HEK293 (cell line): Measurements from ENCODE around the gene CNEP1R1.

Source experiments
- CTCF ChIA-PET: fragments of 350-600 bp; formaldehyde crosslinking; extraction: SDS; loops from one replicate; lab custom pipeline; 2021; ENCODE audit warnings: antibody characterized with exemption; lab: Yijun Ruan, JAX
- POLR2A ChIA-PET: fragments of 300-600 bp; formaldehyde crosslinking; extraction: SDS; loops from one replicate; lab custom pipeline; 2020; ENCODE audit warnings: antibody characterized with exemption, inconsistent platforms; lab: Yijun Ruan, JAX
- H3K27ac ChIP-seq: fragments of 200-500 bp; sonication (Bioruptor generic); 2 replicates; pipeline ENCODE4 v1.5.1; 2014; ENCODE audit warnings: low read depth, low read length, control low read depth, inconsistent platforms; ENCODE audit errors: extremely low read depth
- H3K36me3 ChIP-seq, 2 experiments: fragments of 200-500 bp in 1 of 2; sonication (Bioruptor generic) in 1 of 2; 1 replicate in 1 of 2; 2 replicates in 1 of 2; pipeline ENCODE4 v1.5.1; 2014 to 2017; ENCODE audit warnings: inconsistent platforms in 2 of 2, low read length in 2 of 2; ENCODE audit not compliant: control insufficient read depth in 2 of 2, insufficient read depth in 1 of 2
- H3K4me1 ChIP-seq: fragments of 200-500 bp; sonication (Bioruptor generic); 2 replicates; pipeline ENCODE4 v1.5.1; 2014; ENCODE audit warnings: mild to moderate bottlenecking, low read length, inconsistent platforms; ENCODE audit not compliant: control insufficient read depth, insufficient read depth
- H3K4me3 ChIP-seq: 2 replicates; pipeline ENCODE4 v1.5.1; 2011; ENCODE audit warnings: low read depth, mild to moderate bottlenecking, control low read depth, low read length, moderate library complexity
- H3K9me3 ChIP-seq: fragments of 200-500 bp; sonication (Bioruptor generic); 2 replicates; pipeline ENCODE4 v1.5.1; 2014; ENCODE audit warnings: low read depth, low read length, inconsistent platforms; ENCODE audit not compliant: control insufficient read depth, insufficient read depth
- FEZF1 ChIP-seq: fragments of 450-650 bp; formaldehyde crosslinking; IDR thresholded peaks from 2 replicates; pipeline ENCODE4 v1.5.1; 2016; ENCODE audit warnings: missing biosample characterization, missing genetic modification characterization
- GLIS2 ChIP-seq: fragments of 450-650 bp; formaldehyde crosslinking; IDR thresholded peaks from 2 replicates; pipeline ENCODE4 v1.5.1; 2016; ENCODE audit warnings: missing biosample characterization, missing genetic modification characterization
- KLF9 ChIP-seq: fragments of 450-650 bp; formaldehyde crosslinking; IDR thresholded peaks from 2 replicates; pipeline ENCODE4 v1.5.1; 2016; ENCODE audit warnings: missing biosample characterization, missing genetic modification characterization, low read depth
- OVOL3 ChIP-seq: fragments of 450-650 bp; formaldehyde crosslinking; IDR thresholded peaks from 2 replicates; pipeline ENCODE4 v1.5.1; 2016; ENCODE audit warnings: missing biosample characterization, missing genetic modification characterization
- PRDM1 ChIP-seq: fragments of 450-650 bp; formaldehyde crosslinking; IDR thresholded peaks from 2 replicates; pipeline ENCODE4; 2016; ENCODE audit warnings: missing biosample characterization, missing genetic modification characterization
- PRDM6 ChIP-seq: fragments of 450-650 bp; formaldehyde crosslinking; IDR thresholded peaks from 2 replicates; pipeline ENCODE4 v1.5.1; 2017; ENCODE audit warnings: missing biosample characterization, missing genetic modification characterization
- SP3 ChIP-seq: fragments of 450-650 bp; formaldehyde crosslinking; IDR thresholded peaks from 2 replicates; pipeline ENCODE4 v1.5.1; 2016; ENCODE audit warnings: missing biosample characterization, missing genetic modification characterization
- YY2 ChIP-seq: fragments of 450-650 bp; formaldehyde crosslinking; IDR thresholded peaks from 2 replicates; pipeline ENCODE4 v1.5.1; 2016; ENCODE audit warnings: missing biosample characterization, missing genetic modification characterization
- ZBTB20 ChIP-seq: fragments of 450-650 bp; formaldehyde crosslinking; IDR thresholded peaks from 2 replicates; pipeline ENCODE4 v1.5.1; 2016; ENCODE audit warnings: missing biosample characterization, missing genetic modification characterization
- ZBTB7A ChIP-seq: fragments of 450-650 bp; formaldehyde crosslinking; IDR thresholded peaks from 2 replicates; pipeline ENCODE4 v1.5.1; 2016; ENCODE audit warnings: low read depth, missing biosample characterization, missing genetic modification characterization
- ZEB2 ChIP-seq: fragments of 450-650 bp; formaldehyde crosslinking; IDR thresholded peaks from 2 replicates; pipeline ENCODE4 v1.5.1; 2016; ENCODE audit warnings: missing biosample characterization, missing genetic modification characterization
- ZNF10 ChIP-seq: fragments of 450-650 bp; formaldehyde crosslinking; IDR thresholded peaks from 2 replicates; pipeline ENCODE4 v1.5.1; 2017; ENCODE audit warnings: missing biosample characterization, missing genetic modification characterization
- ZNF114 ChIP-seq: fragments of 450-650 bp; formaldehyde crosslinking; IDR thresholded peaks from 2 replicates; pipeline ENCODE4 v1.5.0; 2017; ENCODE audit warnings: missing biosample characterization, missing genetic modification characterization
- ZNF133 ChIP-seq: fragments of 450-650 bp; formaldehyde crosslinking; IDR thresholded peaks from 2 replicates; pipeline ENCODE4 v1.5.1; 2016; ENCODE audit warnings: missing biosample characterization, missing genetic modification characterization
- ZNF138 ChIP-seq: fragments of 450-650 bp; formaldehyde crosslinking; IDR thresholded peaks from 2 replicates; pipeline ENCODE4 v1.5.1; 2016; ENCODE audit warnings: missing biosample characterization, missing genetic modification characterization, borderline replicate concordance
- ZNF26 ChIP-seq: fragments of 450-650 bp; formaldehyde crosslinking; IDR thresholded peaks from 2 replicates; pipeline ENCODE4 v1.5.1; 2016; ENCODE audit warnings: missing biosample characterization, missing genetic modification characterization
- ZNF391 ChIP-seq: fragments of 450-650 bp; formaldehyde crosslinking; IDR thresholded peaks from 2 replicates; pipeline ENCODE4 v1.5.1; 2016; ENCODE audit warnings: low read depth, missing biosample characterization, missing genetic modification characterization, borderline replicate concordance
- ZNF555 ChIP-seq: fragments of 450-650 bp; formaldehyde crosslinking; conservative IDR thresholded peaks from 2 replicates; pipeline ENCODE4 v1.5.1; 2017; ENCODE audit warnings: missing biosample characterization, mild to moderate bottlenecking, missing genetic modification characterization, inconsistent platforms
- ZNF560 ChIP-seq: fragments of 450-650 bp; formaldehyde crosslinking; IDR thresholded peaks from 2 replicates; pipeline ENCODE4 v1.5.1; 2017; ENCODE audit warnings: missing biosample characterization, missing genetic modification characterization, borderline replicate concordance
- ZNF561 ChIP-seq: fragments of 450-650 bp; IDR thresholded peaks from 2 replicates; pipeline ENCODE4 v1.5.1; 2018; ENCODE audit warnings: missing biosample characterization, missing genetic modification characterization, borderline replicate concordance
- ZNF837 ChIP-seq: fragments of 450-650 bp; formaldehyde crosslinking; IDR thresholded peaks from 2 replicates; pipeline ENCODE4 v1.5.1; 2016; ENCODE audit warnings: missing biosample characterization, missing genetic modification characterization
- TF ChIP-seq, protein P1 (sequence below): IDR thresholded peaks from 2 replicates; pipeline ENCODE4 v1.6.1; 2011; ENCODE audit warnings: mild to moderate bottlenecking, low read depth, low read length, borderline replicate concordance
- TF ChIP-seq, protein P2 (sequence below): fragments of 450-650 bp; formaldehyde crosslinking; IDR thresholded peaks from 2 replicates; pipeline ENCODE4 v1.5.1; 2017; ENCODE audit warnings: missing biosample characterization, mild to moderate bottlenecking, missing genetic modification characterization, moderate library complexity
- TF ChIP-seq, protein P3 (sequence below): fragments of 450-650 bp; formaldehyde crosslinking; IDR thresholded peaks from 2 replicates; pipeline ENCODE4 v1.5.1; 2016; ENCODE audit warnings: missing biosample characterization, missing genetic modification characterization

CNEP1R1 gene

DNA sequence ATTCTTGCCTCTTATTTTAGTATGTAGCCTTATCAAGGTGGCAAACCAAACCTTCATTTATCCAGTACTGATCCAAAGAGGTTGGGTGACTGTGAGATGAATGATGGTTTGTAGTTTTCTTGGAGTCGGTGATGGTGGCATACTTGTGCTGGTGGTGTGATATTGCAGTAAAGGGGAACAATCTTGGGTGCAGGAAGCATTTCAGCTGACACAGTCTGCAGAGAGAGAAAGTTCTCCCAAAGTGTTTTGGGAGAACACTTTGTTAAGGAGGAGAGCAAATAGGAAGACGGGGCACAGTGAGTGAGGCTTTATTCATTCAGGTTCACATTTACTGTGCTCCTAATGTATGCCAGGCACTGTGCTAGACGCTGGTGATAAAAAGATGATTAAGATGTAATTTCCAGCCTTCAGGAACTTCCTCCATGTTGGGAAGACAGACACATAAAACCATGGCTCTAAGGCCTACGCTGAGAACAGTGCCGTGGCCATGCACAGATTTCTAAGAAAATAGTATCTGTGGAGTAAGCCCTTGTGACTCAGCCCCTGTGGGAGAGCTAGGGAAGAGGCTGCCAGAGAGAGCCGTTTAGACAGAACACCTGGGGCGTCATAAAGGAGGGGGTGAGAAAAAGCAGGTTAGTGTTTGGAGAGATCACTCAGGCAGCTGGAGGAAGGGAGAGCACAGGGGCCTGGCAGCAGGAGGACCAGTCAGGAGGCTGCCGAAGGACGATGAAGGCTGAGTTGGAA lies 54.5 kb downstream of the CNEP1R1 start (continued):
- TF ChIP-seq ZNF26 (tag by site-specific recombination) (no peak), ZNF391 (tag by site-specific recombination) (no peak)

DNA sequence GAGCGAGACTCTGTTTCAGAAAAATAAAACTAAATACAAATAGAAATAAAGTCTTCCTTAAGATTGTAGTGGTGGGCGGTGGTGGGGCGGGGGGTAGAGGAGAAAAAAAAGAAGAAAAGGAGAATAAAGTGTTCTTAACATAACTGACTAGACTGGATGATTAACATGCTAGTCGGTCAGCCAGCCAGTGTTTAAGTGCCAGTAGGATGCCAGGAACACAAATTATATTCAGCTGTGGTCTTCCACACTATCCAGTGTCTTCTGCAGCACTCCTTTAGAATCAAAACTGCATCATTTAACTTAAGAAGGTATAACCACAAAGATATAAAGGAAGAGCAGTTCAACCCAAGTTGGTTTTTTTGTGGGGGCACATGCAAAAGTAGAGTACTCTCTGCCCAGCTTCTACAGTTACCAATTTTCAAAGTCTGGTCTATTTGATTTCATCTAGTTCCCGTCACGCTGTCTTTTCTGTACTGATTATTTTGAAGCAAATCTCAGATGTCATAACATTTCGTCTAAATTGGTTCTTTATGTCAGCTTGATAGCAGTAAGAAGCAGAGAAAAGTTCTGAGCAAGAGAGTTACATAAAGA lies 56.5 kb downstream of the CNEP1R1 start:
- POLR2A ChIA-PET: interaction anchor here (1.2 kb wide), 1 partner anchor 16 kb away, joined by 4 read pairs; the partner anchor contains the start of gene HEATR3
- Histone ChIP-seq H3K27ac (no peak overlapping the region), H3K4me3 (no peak overlapping the region), H3K9me3 (no peaks in the 10 kb centered on the region), H3K4me1 (no peaks in the 10 kb centered on the region), H3K36me3 (peaks cover 39 to 79% of the 10 kb centered on the region in 2 experiments)
- CTCF ChIA-PET: interaction anchor here (1.5 to 1.7 kb wide), 2 partner anchors 57 to 129 kb away, joined by 7 to 11 read pairs; partner anchors contain the start of gene CNEP1R1
- TF ChIP-seq, protein P1, sequence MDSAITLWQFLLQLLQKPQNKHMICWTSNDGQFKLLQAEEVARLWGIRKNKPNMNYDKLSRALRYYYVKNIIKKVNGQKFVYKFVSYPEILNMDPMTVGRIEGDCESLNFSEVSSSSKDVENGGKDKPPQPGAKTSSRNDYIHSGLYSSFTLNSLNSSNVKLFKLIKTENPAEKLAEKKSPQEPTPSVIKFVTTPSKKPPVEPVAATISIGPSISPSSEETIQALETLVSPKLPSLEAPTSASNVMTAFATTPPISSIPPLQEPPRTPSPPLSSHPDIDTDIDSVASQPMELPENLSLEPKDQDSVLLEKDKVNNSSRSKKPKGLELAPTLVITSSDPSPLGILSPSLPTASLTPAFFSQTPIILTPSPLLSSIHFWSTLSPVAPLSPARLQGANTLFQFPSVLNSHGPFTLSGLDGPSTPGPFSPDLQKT: no peak
- TF ChIP-seq ZNF560 (tag by site-specific recombination) (no peak), ZNF837 (tag by site-specific recombination) (no peak), SP3 (tag by site-specific recombination) (no peak), KLF9 (no peak), ZNF555 (tag by site-specific recombination) (no peak), OVOL3 (tag by site-specific recombination) (no peak), ZNF138 (no peak), ZNF133 (tag by site-specific recombination) (no peak), ZNF26 (tag by site-specific recombination) (no peak), ZBTB20 (no peak), YY2 (tag by site-specific recombination) (no peak), PRDM6 (no peak)

- H3K27ac ChIP-seq: no peak overlapping the region
- H3K4me3 ChIP-seq: no peak overlapping the region
- H3K9me3 ChIP-seq: no peaks in the 10 kb centered on the region
- ChIA-PET CTCF (interaction anchor here (0.5 kb wide), 1 partner anchor 52 kb away, joined by 3 read pairs; no protein-coding TSS in a partner anchor), POLR2A (interaction anchor here (0.7 to 1.0 kb wide), 2 partner anchors 18 to 113 kb away, joined by 3 to 5 read pairs; partner anchors contain the start of gene HEATR3)
- peaks cover 36 to 83% of the 10 kb centered on the region in 2 experiments for H3K36me3 ChIP-seq
- H3K4me1 ChIP-seq: no peaks in the 10 kb centered on the region
- no peak for TF ChIP-seq FEZF1 (tag by site-specific recombination)
- TF ChIP-seq PRDM1 (tag by site-specific recombination): no peak
- TF ChIP-seq ZNF138: no peak
- TF ChIP-seq, protein P2, sequence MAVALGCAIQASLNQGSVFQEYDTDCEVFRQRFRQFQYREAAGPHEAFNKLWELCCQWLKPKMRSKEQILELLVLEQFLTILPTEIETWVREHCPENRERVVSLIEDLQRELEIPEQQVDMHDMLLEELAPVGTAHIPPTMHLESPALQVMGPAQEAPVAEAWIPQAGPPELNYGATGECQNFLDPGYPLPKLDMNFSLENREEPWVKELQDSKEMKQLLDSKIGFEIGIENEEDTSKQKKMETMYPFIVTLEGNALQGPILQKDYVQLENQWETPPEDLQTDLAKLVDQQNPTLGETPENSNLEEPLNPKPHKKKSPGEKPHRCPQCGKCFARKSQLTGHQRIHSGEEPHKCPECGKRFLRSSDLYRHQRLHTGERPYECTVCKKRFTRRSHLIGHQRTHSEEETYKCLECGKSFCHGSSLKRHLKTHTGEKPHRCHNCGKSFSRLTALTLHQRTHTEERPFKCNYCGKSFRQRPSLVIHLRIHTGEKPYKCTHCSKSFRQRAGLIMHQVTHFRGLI (tag by site-specific recombination): no peak
- no peak for TF ChIP-seq ZBTB7A (tag by site-specific recombination)
- no peak for TF ChIP-seq GLIS2 (tag by site-specific recombination)
- no peak for TF ChIP-seq ZNF114 (tag by site-specific recombination)
- TF ChIP-seq ZEB2 (tag by site-specific recombination): no peak
- TF ChIP-seq ZNF10 (tag by site-specific recombination): no peak
- no peak for TF ChIP-seq ZNF561
- TF ChIP-seq, protein P3, sequence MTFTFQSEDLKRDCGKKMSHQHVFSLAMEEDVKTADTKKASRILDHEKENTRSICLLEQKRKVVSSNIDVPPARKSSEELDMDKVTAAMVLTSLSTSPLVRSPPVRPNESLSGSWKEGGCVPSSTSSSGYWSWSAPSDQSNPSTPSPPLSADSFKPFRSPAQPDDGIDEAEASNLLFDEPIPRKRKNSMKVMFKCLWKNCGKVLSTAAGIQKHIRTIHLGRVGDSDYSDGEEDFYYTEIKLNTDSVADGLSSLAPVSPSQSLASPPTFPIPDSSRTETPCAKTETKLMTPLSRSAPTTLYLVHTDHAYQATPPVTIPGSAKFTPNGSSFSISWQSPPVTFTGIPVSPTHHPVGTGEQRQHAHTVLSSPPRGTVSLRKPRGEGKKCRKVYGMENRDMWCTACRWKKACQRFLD (tag by site-specific recombination): no peak
Measured at GRCh38 chr16:50083996-50084395, 59.0 kb downstream of the CNEP1R1 start.
